SK-N-SH (cell line): ENCODE results near the gene CNTROB. TPM values are rescaled to one million over a fixed set of nuclear protein-coding genes. Genes with fewer than 3 reads are reported as not detected.

Experiments used
- CTCF ChIA-PET: fragments of 300-600, 350-600 bp; formaldehyde crosslinking; extraction: SDS; loops from one replicate; lab custom pipeline; 2021; lab: Yijun Ruan, JAX
- POLR2A ChIA-PET: fragments of 350-600 bp; sonication (Branson Sonifier 250); formaldehyde crosslinking; extraction: SDS; loops from one replicate; lab custom pipeline; 2020; ENCODE audit warnings: antibody characterized with exemption, inconsistent platforms; lab: Yijun Ruan, JAX
- DNase-seq: peaks from one replicate; pipeline ENCODE4 v3.0.0; 2012
- H2AFZ ChIP-seq: fragments of 200-600 bp; sonication (generic); 2 replicates; pipeline ENCODE4 v1.8.1; 2016; ENCODE audit warnings: antibody characterized with exemption, mild to moderate bottlenecking, low read depth
- H3F3A ChIP-seq: fragments of 200-600 bp; sonication (generic); replicated peaks from 2 replicates; pipeline ENCODE3; 2016; ENCODE audit warnings: antibody characterized with exemption, mild to moderate bottlenecking; ENCODE audit not compliant: insufficient read depth
- H3K27ac ChIP-seq, 2 experiments: fragments of 200-500 bp in 1 of 2; fragments of 200-600 bp in 1 of 2; sonication (Bioruptor generic) in 1 of 2; sonication (generic), shearing (Covaris generic) in 1 of 2; 2 replicates each; pipeline versions ENCODE4 v1.5.1 to v1.6.1; 2014 to 2016; ENCODE audit warnings: low read depth in 2 of 2, inconsistent platforms in 1 of 2, low read length in 1 of 2, mild to moderate bottlenecking in 1 of 2, mixed read lengths in 1 of 2
- H3K27me3 ChIP-seq: fragments of 200-600 bp; sonication (generic), shearing (Covaris generic); 2 replicates; pipeline ENCODE4 v1.6.1; 2016; ENCODE audit warnings: mixed run types; ENCODE audit not compliant: insufficient read depth
- H3K36me3 ChIP-seq, 2 experiments: fragments of 200-500 bp in 1 of 2; fragments of 200-600 bp in 1 of 2; sonication (Bioruptor generic) in 1 of 2; sonication (generic) in 1 of 2; replicated peaks in 1 of 2; 2 replicates each; pipeline versions ENCODE3 to v1.5.1; 2014 to 2016; ENCODE audit warnings: low read length in 1 of 2, mild to moderate bottlenecking in 1 of 2; ENCODE audit not compliant: insufficient read depth in 2 of 2, control insufficient read depth in 1 of 2
- H3K4me1 ChIP-seq, 2 experiments: fragments of 200-500 bp in 1 of 2; fragments of 200-600 bp in 1 of 2; sonication (Bioruptor generic) in 1 of 2; sonication (generic), shearing (Covaris generic) in 1 of 2; 2 replicates each; pipeline versions ENCODE4 v1.5.1 to v1.6.1; 2014 to 2016; ENCODE audit warnings: low read depth in 1 of 2, low read length in 1 of 2, mixed run types in 1 of 2; ENCODE audit not compliant: insufficient read depth in 2 of 2, control insufficient read depth in 1 of 2
- H3K4me2 ChIP-seq: fragments of 200-600 bp; sonication (generic), shearing (Covaris generic); 2 replicates; pipeline ENCODE4 v1.6.1; 2017; ENCODE audit warnings: mixed run types
- H3K4me3 ChIP-seq, 2 experiments: fragments of 200-500 bp in 1 of 2; fragments of 200-600 bp in 1 of 2; sonication (Bioruptor generic) in 1 of 2; sonication (generic), shearing (Covaris generic) in 1 of 2; 2 replicates each; pipeline versions ENCODE4 v1.5.1 to v1.8.1; 2014 to 2016; ENCODE audit warnings: low read depth in 2 of 2, inconsistent platforms in 1 of 2, low read length in 1 of 2, mild to moderate bottlenecking in 1 of 2, mixed read lengths in 1 of 2, moderate library complexity in 1 of 2
- H3K79me2 ChIP-seq: fragments of 200-600 bp; sonication (generic); 2 replicates; pipeline ENCODE4 v1.8.1; 2017; ENCODE audit warnings: mild to moderate bottlenecking; ENCODE audit not compliant: insufficient read depth
- H3K9ac ChIP-seq: fragments of 200-600 bp; sonication (generic); 2 replicates; pipeline ENCODE4 v1.6.1; 2017; ENCODE audit warnings: mixed run types
- H3K9me2 ChIP-seq: fragments of 200-600 bp; sonication (generic); 2 replicates; pipeline ENCODE4 v1.6.1; 2017; ENCODE audit warnings: mixed run types
- H3K9me3 ChIP-seq: fragments of 200-600 bp; sonication (generic); 2 replicates; pipeline ENCODE4 v1.6.1; 2017; ENCODE audit warnings: mixed run types, mild to moderate bottlenecking, moderate library complexity
- H4K20me1 ChIP-seq: fragments of 200-600 bp; sonication (generic); 2 replicates; pipeline ENCODE4 v1.6.1; 2017; ENCODE audit warnings: mild to moderate bottlenecking, mixed run types; ENCODE audit not compliant: insufficient read depth
- CHD2 ChIP-seq: fragments of 150-350 bp; IDR thresholded peaks from 2 replicates; pipeline ENCODE4 v1.6.1; 2018; ENCODE audit warnings: low read length; ENCODE audit not compliant: partially characterized antibody
- FOSL2 ChIP-seq: IDR thresholded peaks from 2 replicates; pipeline ENCODE4 v1.4.0; 2012; ENCODE audit warnings: low read depth, mild to moderate bottlenecking, moderate library complexity, borderline replicate concordance
- FOXJ3 ChIP-seq: sonication (generic); formaldehyde crosslinking; IDR thresholded peaks from 2 replicates; pipeline ENCODE4 v1.5.1; 2020; ENCODE audit warnings: mild to moderate bottlenecking, missing genetic modification reagents
- GATA2 ChIP-seq: sonication (generic); formaldehyde crosslinking; IDR thresholded peaks from 2 replicates; pipeline ENCODE4 v1.5.0; 2020; ENCODE audit warnings: mild to moderate bottlenecking, missing genetic modification reagents
- JUND ChIP-seq: IDR thresholded peaks from 2 replicates; pipeline ENCODE4 v1.4.0; 2012
- MXI1 ChIP-seq: IDR thresholded peaks from 2 replicates; pipeline ENCODE4 v1.6.1; 2012; ENCODE audit warnings: mild to moderate bottlenecking, low read depth, low read length, improper control_type of control experiment
- NRF1 ChIP-seq: IDR thresholded peaks from 2 replicates; pipeline ENCODE4 v1.6.1; 2012; ENCODE audit warnings: low read depth, mild to moderate bottlenecking, low read length
- PBX3 ChIP-seq: IDR thresholded peaks from 2 replicates; pipeline ENCODE4; 2012
- RCOR1 ChIP-seq: fragments of 150-350 bp; IDR thresholded peaks from 2 replicates; pipeline ENCODE4 v1.6.1; 2017; ENCODE audit warnings: antibody characterized with exemption, low read length
- RFX5 ChIP-seq: IDR thresholded peaks from 2 replicates; pipeline ENCODE4 v1.6.1; 2012; ENCODE audit warnings: mild to moderate bottlenecking, improper control_type of control experiment, low read length
- RXRA ChIP-seq: IDR thresholded peaks from 2 replicates; pipeline ENCODE4 v1.4.0; 2012; ENCODE audit warnings: low read depth, mild to moderate bottlenecking, borderline replicate concordance
- SMC3 ChIP-seq: IDR thresholded peaks from 2 replicates; pipeline ENCODE4 v1.6.1; 2012; ENCODE audit warnings: low read depth, low read length, improper control_type of control experiment
- TCF12 ChIP-seq: IDR thresholded peaks from 2 replicates; pipeline ENCODE4 v1.4.0; 2012
- TEAD4 ChIP-seq: IDR thresholded peaks from 2 replicates; pipeline ENCODE4 v1.4.0; 2012; ENCODE audit warnings: mild to moderate bottlenecking, borderline replicate concordance; ENCODE audit not compliant: insufficient read depth
- USF1 ChIP-seq: IDR thresholded peaks from 2 replicates; pipeline ENCODE4 v1.4.0; 2012; ENCODE audit warnings: low read depth, borderline replicate concordance
- whole genome bisulfite sequencing: methylation state at CpG from one replicate; pipeline ENCODE4 v1.1.6; 2017; ENCODE audit warnings: low lambda C conversion rate; 5-methylcytosine and 5-hydroxymethylcytosine counted together
- polyA plus RNA-seq, 3 experiments: library from polyadenylated mRNA; depleted of rRNA; stranded (reverse); fragments of >200 nt; gene quantifications; 2 replicates each; pipeline ENCODE4 v1.2.3, GENCODE V29; 2012
- TF ChIP-seq, protein P1 (sequence below): fragments of 200-600 bp; sonication (generic); IDR thresholded peaks from 2 replicates; pipeline ENCODE4 v1.6.1; 2017; ENCODE audit warnings: antibody characterized with exemption, mild to moderate bottlenecking, moderate library complexity
- TF ChIP-seq, protein P2 (sequence below): IDR thresholded peaks from 2 replicates; pipeline ENCODE4 v1.4.0; 2012; ENCODE audit warnings: low read depth

CNTROB gene
- polyA plus RNA-seq, 1 of the 3 experiments (the other 2 are of a cell fraction) = 26.3 TPM

- Histone ChIP-seq H3F3A (peaks cover 4% of the 10 kb centered on the region), H3K4me3 (peak overlapping the region; percentile 99 to 100), H3K9me3 (no peaks in the 10 kb centered on the region), H3K4me2 (peak overlapping the region; percentile 96), H3K4me1 (peaks cover 21 to 38% of the 10 kb centered on the region in 2 experiments; a peak in 3 of 4 replicates), H3K79me2 (peaks cover 52% of the 10 kb centered on the region), H4K20me1 (0 out of 2 replicates have a peak, but pooled peaks cover 9% of the 10 kb centered on the region), H2AFZ (peak overlapping the region; percentile 82; the same call in 1 of the 2 replicates), H3K9me2 (no peaks in the 10 kb centered on the region), H3K27me3 (no peaks in the 10 kb centered on the region), H3K36me3 (peaks cover 11 to 15% of the 10 kb centered on the region in 2 experiments), H3K27ac (peak overlapping the region in 1 of 2 experiments; percentile 83; a peak in 3 of 4 replicates), H3K9ac (peak overlapping the region; percentile 80)
- DNase-seq = no peak
- TF ChIP-seq GATA2 (no peak), USF1 (no peak), RXRA (no peak), CHD2 (no peak), TEAD4 (no peak), JUND (no peak), FOSL2 (no peak), PBX3 (no peak), TCF12 (no peak), SMC3 (no peak), NRF1 (no peak), MXI1 (no peak), RFX5 (no peak), FOXJ3 (no peak), RCOR1 (no peak)
- TF ChIP-seq, protein P1, sequence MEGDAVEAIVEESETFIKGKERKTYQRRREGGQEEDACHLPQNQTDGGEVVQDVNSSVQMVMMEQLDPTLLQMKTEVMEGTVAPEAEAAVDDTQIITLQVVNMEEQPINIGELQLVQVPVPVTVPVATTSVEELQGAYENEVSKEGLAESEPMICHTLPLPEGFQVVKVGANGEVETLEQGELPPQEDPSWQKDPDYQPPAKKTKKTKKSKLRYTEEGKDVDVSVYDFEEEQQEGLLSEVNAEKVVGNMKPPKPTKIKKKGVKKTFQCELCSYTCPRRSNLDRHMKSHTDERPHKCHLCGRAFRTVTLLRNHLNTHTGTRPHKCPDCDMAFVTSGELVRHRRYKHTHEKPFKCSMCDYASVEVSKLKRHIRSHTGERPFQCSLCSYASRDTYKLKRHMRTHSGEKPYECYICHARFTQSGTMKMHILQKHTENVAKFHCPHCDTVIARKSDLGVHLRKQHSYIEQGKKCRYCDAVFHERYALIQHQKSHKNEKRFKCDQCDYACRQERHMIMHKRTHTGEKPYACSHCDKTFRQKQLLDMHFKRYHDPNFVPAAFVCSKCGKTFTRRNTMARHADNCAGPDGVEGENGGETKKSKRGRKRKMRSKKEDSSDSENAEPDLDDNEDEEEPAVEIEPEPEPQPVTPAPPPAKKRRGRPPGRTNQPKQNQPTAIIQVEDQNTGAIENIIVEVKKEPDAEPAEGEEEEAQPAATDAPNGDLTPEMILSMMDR = no peak
- TF ChIP-seq, protein P2, sequence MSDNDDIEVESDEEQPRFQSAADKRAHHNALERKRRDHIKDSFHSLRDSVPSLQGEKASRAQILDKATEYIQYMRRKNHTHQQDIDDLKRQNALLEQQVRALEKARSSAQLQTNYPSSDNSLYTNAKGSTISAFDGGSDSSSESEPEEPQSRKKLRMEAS = no peak
- POLR2A ChIA-PET = interaction anchor here (1.0 to 2.7 kb wide), 3 partner anchors 13 to 46 kb away, joined by 5 to 11 read pairs (median 8); partner anchors contain the start of gene RNF227
- CTCF ChIA-PET = interaction anchor here (0.7 to 8.2 kb wide), 9 partner anchors 15 to 188 kb away, joined by 3 to 61 read pairs (median 5); partner anchors contain the start of gene RNF227
- WGBS = 27% methylated on average over 20 of the region's 20 CpGs
These were observed 970 bp upstream of the CNTROB start for GRCh38 chr17:7930841-7931631.
